ENCODE data around the gene AVP. TPM values are rescaled to one million over a fixed set of nuclear protein-coding genes. Genes with fewer than 3 reads are reported as not detected.

Gene AVP
- total and polyA plus RNA-seq, 2 of the 13 experiments (the other 11 are each of a cell fraction or from before 2014, with no cell fraction given): 0.12 TPM; not detected in 1

DNA sequence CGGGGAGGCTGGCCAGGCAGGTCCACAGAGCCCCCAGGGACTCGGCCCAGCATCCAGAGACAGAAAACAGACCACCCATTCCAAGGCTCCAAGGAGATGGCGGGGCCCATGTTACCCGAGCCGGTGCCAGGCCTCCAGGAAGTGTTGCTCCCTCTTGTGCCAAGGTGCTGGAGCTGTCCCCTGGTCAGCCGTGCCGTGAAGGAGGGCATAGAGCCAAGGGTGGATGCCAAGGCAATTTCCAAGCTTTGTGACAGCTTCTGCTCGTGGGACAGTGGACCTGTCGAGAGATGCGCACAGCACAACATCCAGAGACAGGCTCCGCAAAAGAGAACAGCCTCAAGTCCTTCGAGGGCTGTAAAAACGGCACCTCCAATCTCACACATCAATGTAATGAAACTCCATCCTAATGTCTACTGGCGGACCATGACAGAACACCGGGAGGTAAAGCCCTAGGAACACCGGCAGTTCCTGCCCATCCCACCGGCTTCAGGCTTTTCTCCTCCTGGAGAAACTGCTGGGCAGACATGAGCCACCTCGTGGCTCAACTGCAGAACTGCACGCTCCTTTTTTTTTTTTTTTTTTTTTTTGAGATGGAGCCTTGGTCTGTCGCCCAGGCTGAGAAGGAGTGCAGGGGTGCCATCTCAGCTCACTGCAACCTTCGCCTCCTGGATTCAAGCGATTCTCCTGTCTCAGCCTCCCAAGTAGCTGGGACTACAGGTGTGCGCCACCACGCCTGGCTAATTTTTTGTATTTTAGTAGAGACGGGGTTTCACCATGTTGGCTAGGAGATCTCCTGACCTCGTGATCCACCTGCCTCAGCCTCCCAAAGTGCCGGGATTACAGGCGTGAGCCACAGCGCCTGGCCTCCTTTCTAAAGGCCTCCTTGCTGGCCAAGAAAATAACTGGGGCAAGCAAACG is 30.9 kb upstream of the AVP start (continued):
- TF ChIP-seq ZSCAN25 (CRISPR knock-in tag; IDR thresholded peaks at IDR 0.05) (no peak), SMAD1 (CRISPR knock-in tag; IDR thresholded peaks at IDR 0.05; ENCODE audit: borderline replicate concordance, low read depth) (no peak; the same call in 1 of the 2 replicates), SUZ12 (IDR thresholded peaks at IDR 0.05; ENCODE audit: low read depth, low read length) (no peak), MIER2 (CRISPR knock-in tag; IDR thresholded peaks at IDR 0.05) (no peak), TRIM24 (CRISPR knock-in tag; IDR thresholded peaks at IDR 0.05) (no peak), ZFP37 (CRISPR knock-in tag; IDR thresholded peaks at IDR 0.05; ENCODE audit: borderline replicate concordance) (0 out of 2 replicates have a peak, but pooled peaks have one; percentile 45), CTCF (CRISPR knock-in tag; IDR thresholded peaks at IDR 0.05) (peak; percentile 89), AGO2 (optimal IDR thresholded peaks at IDR 0.05; ENCODE audit: low read depth, low read length) (peak; percentile 32), NR2C2 (CRISPR knock-in tag; IDR thresholded peaks at IDR 0.05; ENCODE audit: borderline replicate concordance) (peak; percentile 33; the same call in 1 of the 2 replicates), ZNF333 (CRISPR knock-in tag; IDR thresholded peaks at IDR 0.05; ENCODE audit: borderline replicate concordance) (no peak), ZFP36L2 (CRISPR knock-in tag; IDR thresholded peaks at IDR 0.05) (no peak), ZFP91 (CRISPR knock-in tag; IDR thresholded peaks at IDR 0.05; ENCODE audit: borderline replicate concordance) (peak; percentile 35; the same call in 1 of the 2 replicates), DNMT1 (CRISPR knock-in tag; IDR thresholded peaks at IDR 0.05) (no peak), FOXP1 (IDR thresholded peaks at IDR 0.05) (no peak), FOXP1 (CRISPR knock-in tag; IDR thresholded peaks at IDR 0.05) (no peak), SRF (IDR thresholded peaks at IDR 0.05; ENCODE audit: low read depth, low read length) (no peak), FOXK2 (IDR thresholded peaks at IDR 0.05) (no peak), FOXK1 (CRISPR knock-in tag; IDR thresholded peaks at IDR 0.05; ENCODE audit: borderline replicate concordance, low read depth) (no peak), CHD4 (IDR thresholded peaks at IDR 0.05; ENCODE audit: borderline replicate concordance, low read length) (no peak), ZNF460 (CRISPR knock-in tag; IDR thresholded peaks at IDR 0.05; ENCODE audit: borderline replicate concordance) (no peak; the same call in 1 of the 2 replicates), ZNF232 (CRISPR knock-in tag; IDR thresholded peaks at IDR 0.05; ENCODE audit: borderline replicate concordance) (no peak), SIX4 (CRISPR knock-in tag; IDR thresholded peaks at IDR 0.05) (no peak)
- TF ChIP-seq, protein P1, sequence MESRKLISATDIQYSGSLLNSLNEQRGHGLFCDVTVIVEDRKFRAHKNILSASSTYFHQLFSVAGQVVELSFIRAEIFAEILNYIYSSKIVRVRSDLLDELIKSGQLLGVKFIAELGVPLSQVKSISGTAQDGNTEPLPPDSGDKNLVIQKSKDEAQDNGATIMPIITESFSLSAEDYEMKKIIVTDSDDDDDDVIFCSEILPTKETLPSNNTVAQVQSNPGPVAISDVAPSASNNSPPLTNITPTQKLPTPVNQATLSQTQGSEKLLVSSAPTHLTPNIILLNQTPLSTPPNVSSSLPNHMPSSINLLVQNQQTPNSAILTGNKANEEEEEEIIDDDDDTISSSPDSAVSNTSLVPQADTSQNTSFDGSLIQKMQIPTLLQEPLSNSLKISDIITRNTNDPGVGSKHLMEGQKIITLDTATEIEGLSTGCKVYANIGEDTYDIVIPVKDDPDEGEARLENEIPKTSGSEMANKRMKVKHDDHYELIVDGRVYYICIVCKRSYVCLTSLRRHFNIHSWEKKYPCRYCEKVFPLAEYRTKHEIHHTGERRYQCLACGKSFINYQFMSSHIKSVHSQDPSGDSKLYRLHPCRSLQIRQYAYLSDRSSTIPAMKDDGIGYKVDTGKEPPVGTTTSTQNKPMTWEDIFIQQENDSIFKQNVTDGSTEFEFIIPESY (CRISPR knock-in tag; IDR thresholded peaks at IDR 0.05): no peak
- TF ChIP-seq, protein P2, sequence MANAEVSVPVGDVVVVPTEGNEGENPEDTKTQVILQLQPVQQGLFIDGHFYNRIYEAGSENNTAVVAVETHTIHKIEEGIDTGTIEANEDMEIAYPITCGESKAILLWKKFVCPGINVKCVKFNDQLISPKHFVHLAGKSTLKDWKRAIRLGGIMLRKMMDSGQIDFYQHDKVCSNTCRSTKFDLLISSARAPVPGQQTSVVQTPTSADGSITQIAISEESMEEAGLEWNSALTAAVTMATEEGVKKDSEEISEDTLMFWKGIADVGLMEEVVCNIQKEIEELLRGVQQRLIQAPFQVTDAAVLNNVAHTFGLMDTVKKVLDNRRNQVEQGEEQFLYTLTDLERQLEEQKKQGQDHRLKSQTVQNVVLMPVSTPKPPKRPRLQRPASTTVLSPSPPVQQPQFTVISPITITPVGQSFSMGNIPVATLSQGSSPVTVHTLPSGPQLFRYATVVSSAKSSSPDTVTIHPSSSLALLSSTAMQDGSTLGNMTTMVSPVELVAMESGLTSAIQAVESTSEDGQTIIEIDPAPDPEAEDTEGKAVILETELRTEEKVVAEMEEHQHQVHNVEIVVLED (CRISPR knock-in tag; IDR thresholded peaks at IDR 0.05; ENCODE audit: borderline replicate concordance): no peak

All from HepG2 (cell line).